Endothelial cell (in vitro differentiated cells): ENCODE measurements around the gene NELFCD. TPM values are rescaled to one million over a fixed set of nuclear protein-coding genes. Genes with fewer than 3 reads are reported as not detected.
"Not testable (repeated sequence)": the region's sequence is repeated elsewhere in the genome, so short reads cannot be mapped to it uniquely, and the experiment has no call there.

Source experiments
- DNase-seq: peaks from one replicate; pipeline ENCODE4 v3.0.0; 2021; ENCODE audit warnings: low spot score
- H3K27ac Mint-ChIP-seq: one replicate; pipeline ENCODE4 v1.8.0; 2021; ENCODE audit warnings: mixed read lengths, inconsistent platforms; ENCODE audit not compliant: unreplicated experiment
- H3K27me3 Mint-ChIP-seq: one replicate; pipeline ENCODE4 v1.8.0; 2021; ENCODE audit warnings: mild to moderate bottlenecking, moderate library complexity, mixed read lengths, inconsistent platforms; ENCODE audit not compliant: unreplicated experiment
- H3K36me3 Mint-ChIP-seq: one replicate; pipeline ENCODE4 v1.8.0; 2021; ENCODE audit warnings: mild to moderate bottlenecking, low read depth, mixed read lengths, inconsistent platforms; ENCODE audit not compliant: unreplicated experiment
- H3K4me1 Mint-ChIP-seq: one replicate; pipeline ENCODE4 v1.8.0; 2021; ENCODE audit warnings: mild to moderate bottlenecking, mixed read lengths, inconsistent platforms; ENCODE audit not compliant: unreplicated experiment
- H3K4me3 Mint-ChIP-seq: one replicate; pipeline ENCODE4 v1.8.0; 2021; ENCODE audit warnings: mild to moderate bottlenecking, mixed read lengths, inconsistent platforms; ENCODE audit not compliant: unreplicated experiment
- H3K9me3 Mint-ChIP-seq: one replicate; pipeline ENCODE4 v1.8.0; 2021; ENCODE audit warnings: mixed read lengths, inconsistent platforms; ENCODE audit not compliant: unreplicated experiment
- total RNA-seq: library from RNA; stranded (reverse); fragmentation: NEBNext Ultra II Directional; extraction: Animal tissue kit (Norgen Biotek cat#: 25700); gene quantifications from one replicate; pipeline ENCODE4 v1.2.1, GENCODE V29; 2021; ENCODE audit not compliant: unreplicated experiment
- TF ChIP-seq, protein P1 (sequence below): fragments of 200-600 bp; sonication (generic); IDR thresholded peaks from one replicate; pipeline ENCODE4 v1.5.0; 2021; ENCODE audit warnings: antibody characterized with exemption; ENCODE audit not compliant: unreplicated experiment

The NELFCD gene
- total RNA-seq, 1 donor from 2014 or later, result 68.7 TPM

DNA sequence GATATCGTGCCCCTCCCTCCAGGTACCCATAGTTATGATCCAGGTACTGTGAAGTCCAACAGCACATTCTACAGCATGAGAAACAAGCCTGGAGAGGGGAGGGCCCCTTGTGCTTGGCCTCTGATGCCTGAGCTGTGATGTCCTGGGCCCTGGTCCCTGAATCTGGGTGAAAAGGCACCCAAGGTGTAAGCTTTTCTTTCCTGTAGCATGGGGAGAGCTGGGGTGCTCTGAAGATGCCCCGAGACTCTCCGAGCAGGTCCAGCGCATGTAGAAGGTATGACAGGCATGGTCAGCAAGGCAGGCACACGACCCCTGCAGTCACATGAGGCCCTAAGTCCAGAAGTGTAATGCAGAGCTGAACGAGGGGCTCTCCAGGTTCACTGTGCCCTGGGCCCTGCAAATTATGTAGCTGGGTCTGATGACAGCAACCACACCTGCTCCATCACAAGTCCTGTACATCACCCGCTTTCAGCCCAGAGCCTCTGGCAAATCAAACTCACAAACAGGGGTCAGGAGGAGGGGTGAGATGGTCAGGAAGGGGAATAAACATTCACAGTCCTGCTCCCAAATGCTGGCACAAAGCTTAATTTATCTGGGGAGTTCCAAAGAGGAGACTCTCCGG lies 27.8 kb downstream of the NELFCD start:
- peaks cover 19% of the 10 kb centered on the region for H3K27me3 Mint-ChIP-seq
- H3K4me3 Mint-ChIP-seq, result no peak overlapping the region
- no peaks in the 10 kb centered on the region for H3K9me3 Mint-ChIP-seq
- no peak for DNase-seq
- H3K4me1 Mint-ChIP-seq, result peaks cover 56% of the 10 kb centered on the region
- peaks cover 5% of the 10 kb centered on the region for H3K36me3 Mint-ChIP-seq
- peak overlapping the region; percentile 100 for H3K27ac Mint-ChIP-seq
- TF ChIP-seq, protein P1, sequence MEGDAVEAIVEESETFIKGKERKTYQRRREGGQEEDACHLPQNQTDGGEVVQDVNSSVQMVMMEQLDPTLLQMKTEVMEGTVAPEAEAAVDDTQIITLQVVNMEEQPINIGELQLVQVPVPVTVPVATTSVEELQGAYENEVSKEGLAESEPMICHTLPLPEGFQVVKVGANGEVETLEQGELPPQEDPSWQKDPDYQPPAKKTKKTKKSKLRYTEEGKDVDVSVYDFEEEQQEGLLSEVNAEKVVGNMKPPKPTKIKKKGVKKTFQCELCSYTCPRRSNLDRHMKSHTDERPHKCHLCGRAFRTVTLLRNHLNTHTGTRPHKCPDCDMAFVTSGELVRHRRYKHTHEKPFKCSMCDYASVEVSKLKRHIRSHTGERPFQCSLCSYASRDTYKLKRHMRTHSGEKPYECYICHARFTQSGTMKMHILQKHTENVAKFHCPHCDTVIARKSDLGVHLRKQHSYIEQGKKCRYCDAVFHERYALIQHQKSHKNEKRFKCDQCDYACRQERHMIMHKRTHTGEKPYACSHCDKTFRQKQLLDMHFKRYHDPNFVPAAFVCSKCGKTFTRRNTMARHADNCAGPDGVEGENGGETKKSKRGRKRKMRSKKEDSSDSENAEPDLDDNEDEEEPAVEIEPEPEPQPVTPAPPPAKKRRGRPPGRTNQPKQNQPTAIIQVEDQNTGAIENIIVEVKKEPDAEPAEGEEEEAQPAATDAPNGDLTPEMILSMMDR, result no peak

DNA sequence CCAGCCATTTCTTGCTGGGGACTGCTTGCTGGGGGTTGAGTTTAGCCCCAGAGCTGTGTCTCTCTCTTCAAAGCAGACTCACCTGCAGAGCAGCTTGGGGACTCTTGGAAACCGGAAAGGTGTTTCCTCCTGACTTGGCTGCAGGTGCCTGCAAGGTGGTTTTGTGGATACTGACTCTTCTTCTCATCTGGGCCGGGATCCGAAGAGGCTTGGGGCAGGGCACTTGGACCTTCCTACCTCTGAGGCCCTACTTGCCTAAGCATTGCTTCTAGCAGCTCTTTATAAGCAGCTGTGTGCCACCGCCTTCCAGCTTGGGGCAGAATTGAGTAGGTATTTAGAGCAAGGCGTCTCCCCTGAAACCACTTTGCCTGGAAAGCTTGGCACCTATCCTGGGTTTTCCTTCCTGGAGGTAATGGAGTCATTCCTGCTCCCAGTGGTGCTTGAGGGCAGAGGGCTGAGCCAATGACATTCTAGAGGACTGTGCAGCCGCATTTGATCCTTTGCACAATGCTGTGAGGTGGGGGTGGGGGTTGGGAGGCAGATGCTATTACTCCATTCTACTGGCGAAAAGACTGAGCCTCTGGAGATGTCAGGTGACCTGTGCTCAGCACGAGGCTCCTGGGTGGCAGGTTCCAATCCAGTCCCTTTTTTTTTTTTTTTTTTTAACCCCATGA lies 29.4 kb downstream of the NELFCD start:
- DNase-seq, result peak; percentile 9
- H3K27ac Mint-ChIP-seq, result peak overlapping the region; percentile 100
- H3K9me3 Mint-ChIP-seq, result no peaks in the 10 kb centered on the region
- peaks cover 48% of the 10 kb centered on the region for H3K4me1 Mint-ChIP-seq
- peak overlapping the region; percentile 75 for H3K4me3 Mint-ChIP-seq
- no peaks in the 10 kb centered on the region for H3K36me3 Mint-ChIP-seq
- peaks cover 16% of the 10 kb centered on the region for H3K27me3 Mint-ChIP-seq
- TF ChIP-seq, protein P1, result no peak

DNA sequence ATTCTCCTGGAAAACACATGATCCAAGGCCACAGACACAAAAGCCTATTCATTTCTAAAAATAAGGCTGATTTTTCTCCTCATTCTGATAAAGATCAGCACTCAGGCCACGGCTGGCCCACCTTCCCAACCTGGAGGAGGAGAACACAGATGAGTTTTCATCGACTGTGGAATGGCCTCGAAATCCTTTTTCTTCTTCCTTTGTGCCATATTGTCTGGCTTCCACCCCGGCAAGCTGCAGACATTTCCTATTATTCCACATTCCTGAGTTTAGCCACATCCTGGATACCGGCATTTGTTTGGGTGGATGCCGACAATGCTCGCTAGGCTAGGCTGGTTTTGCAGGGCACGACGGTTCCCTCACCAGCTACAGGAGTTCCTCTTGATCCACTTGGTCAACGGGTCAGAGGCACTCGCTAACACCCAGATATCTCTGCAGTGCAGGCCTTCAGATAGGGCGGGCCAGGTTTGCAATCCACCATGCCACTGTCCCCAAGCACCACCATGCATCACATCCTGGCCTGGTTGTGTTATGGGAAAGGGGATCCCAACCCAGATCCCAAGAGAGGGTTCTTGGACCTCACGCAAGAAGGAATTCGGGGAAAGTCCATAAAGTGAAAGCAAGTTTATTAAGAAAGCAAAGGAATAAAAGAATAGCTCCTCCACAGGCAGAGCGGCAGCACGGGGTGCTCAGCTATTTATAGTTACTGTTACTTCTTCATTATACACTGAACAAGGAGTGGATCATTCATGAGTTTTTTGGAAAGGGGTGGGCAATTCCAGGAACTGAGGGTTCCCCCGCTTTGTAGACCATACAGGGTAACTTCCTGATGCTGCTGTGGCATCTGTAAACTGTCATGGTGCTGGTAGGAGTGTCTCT lies 30.2 kb downstream of the NELFCD start:
- TF ChIP-seq, protein P1, result no peak
- H3K9me3 Mint-ChIP-seq, result no peaks in the 10 kb centered on the region
- no peaks in the 10 kb centered on the region for H3K36me3 Mint-ChIP-seq
- H3K4me3 Mint-ChIP-seq, result peak overlapping the region; percentile 75
- H3K4me1 Mint-ChIP-seq, result peaks cover 47% of the 10 kb centered on the region
- H3K27ac Mint-ChIP-seq, result peak overlapping the region; percentile 100
- peak; percentile 79 for DNase-seq
- peaks cover 14% of the 10 kb centered on the region for H3K27me3 Mint-ChIP-seq

DNA sequence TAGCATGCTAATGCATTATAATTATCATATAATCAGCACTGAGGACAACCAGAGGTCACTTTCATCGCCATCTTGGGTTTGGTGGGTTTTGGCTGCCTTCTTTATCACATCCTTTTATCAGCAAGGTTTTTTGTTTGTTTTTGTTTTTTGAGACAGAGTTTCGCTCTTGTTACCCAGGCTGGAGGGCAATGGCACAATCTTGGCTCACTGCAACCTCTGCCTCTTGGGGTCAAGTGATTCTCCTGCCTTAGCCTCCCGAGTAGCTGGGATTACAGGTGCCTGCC lies 30.8 kb downstream of the NELFCD start:
- peak overlapping the region; percentile 75 for H3K4me3 Mint-ChIP-seq
- H3K27ac Mint-ChIP-seq, result peak overlapping the region; percentile 100
- DNase-seq, H3K9me3 Mint-ChIP-seq, H3K36me3 Mint-ChIP-seq: not testable (repeated sequence)
- H3K4me1 Mint-ChIP-seq, result peaks cover 51% of the 10 kb centered on the region
- peaks cover 14% of the 10 kb centered on the region for H3K27me3 Mint-ChIP-seq

DNA sequence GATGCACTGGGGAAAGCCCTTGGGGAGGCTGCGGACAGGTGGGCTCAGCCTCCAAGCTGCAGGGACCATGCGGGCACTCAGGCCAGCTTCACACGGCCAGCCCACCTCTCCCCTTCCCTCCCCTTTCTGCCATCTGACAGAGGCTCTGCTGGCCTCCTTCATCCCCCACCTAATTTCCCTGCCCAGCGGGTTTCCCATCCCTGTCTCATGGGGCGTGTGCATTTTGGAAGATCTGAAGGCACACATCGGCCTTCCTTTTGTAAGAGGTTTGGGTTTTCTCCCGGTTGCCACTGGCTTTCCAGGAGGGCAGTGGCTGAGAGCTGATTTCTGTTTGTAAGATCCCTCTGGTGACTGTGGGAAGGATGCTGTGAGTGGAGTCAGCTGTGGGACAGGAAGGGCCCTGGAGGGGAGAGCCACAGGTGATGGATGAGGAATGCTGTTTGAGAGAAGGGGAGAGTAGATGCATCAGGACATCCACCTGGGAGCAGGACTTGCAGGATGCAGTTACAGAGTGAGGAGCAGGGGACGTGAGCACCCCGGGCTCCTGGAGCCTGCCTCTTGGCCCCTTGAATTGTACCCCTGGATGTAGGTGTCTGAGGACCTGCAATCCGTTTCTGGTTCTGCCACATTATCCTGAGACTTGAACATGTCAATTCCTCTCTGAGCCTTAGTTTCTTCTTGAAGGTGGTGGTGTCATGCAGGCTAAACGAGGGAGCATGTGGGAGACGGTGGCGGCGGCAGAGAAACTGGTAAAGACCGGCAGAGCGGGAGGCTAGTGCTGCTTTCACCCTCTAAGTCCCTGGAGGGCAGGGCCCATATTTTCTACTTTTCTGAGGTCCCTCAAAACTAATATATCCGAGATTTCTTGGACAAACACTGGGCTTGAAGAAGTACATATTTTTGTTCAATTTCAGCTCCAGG lies 32.2 kb downstream of the NELFCD start:
- Mint-ChIP-seq H3K36me3 (peaks cover 4% of the 10 kb centered on the region), H3K9me3 (no peaks in the 10 kb centered on the region), H3K27ac (peak overlapping the region; percentile 100), H3K4me3 (no peak overlapping the region), H3K27me3 (peaks cover 14% of the 10 kb centered on the region), H3K4me1 (peaks cover 64% of the 10 kb centered on the region)
- TF ChIP-seq, protein P1, result no peak
- DNase-seq, result no peak
